DMS114 treated with DMSO at 0.1 percent for 48 hours (cell line): Measurements from ENCODE around the gene PDLIM5.

Experiments used
- DNase-seq: peaks from one replicate; lab custom pipeline; 2025; ENCODE audit not compliant: unreplicated experiment; lab: John Stamatoyannopoulos, UW

Gene PDLIM5

GRCh38 chr4:94525993-94526728 is 74.4 kb downstream of the PDLIM5 start:
- DNase-seq = no peak

- DNase-seq = no peak
Observed at GRCh38 chr4:94527556-94528233, 76.0 kb downstream of the PDLIM5 start.

- DNase-seq = no peak
Observed at GRCh38 chr4:94528792-94529451, 77.2 kb downstream of the PDLIM5 start.

- no peak for DNase-seq
Observed at GRCh38 chr4:94530073-94530472, 78.3 kb downstream of the PDLIM5 start.

GRCh38 chr4:94531991-94532789 is 80.4 kb downstream of the PDLIM5 start:
- DNase-seq = no peak

GRCh38 chr4:94533405-94534223 is 81.9 kb downstream of the PDLIM5 start:
- no peak for DNase-seq

- DNase-seq = no peak
Observed at GRCh38 chr4:94534401-94535312, 82.9 kb downstream of the PDLIM5 start.

- DNase-seq = no peak
Observed at GRCh38 chr4:94536049-94536448, 84.3 kb downstream of the PDLIM5 start.

- no peak for DNase-seq
Observed at GRCh38 chr4:94536649-94537469, 85.1 kb downstream of the PDLIM5 start.

GRCh38 chr4:94537921-94538628 is 86.3 kb downstream of the PDLIM5 start:
- no peak for DNase-seq

- no peak for DNase-seq
Observed at GRCh38 chr4:94540476-94540875, 88.7 kb downstream of the PDLIM5 start.

GRCh38 chr4:94544811-94545210 is 93.1 kb downstream of the PDLIM5 start:
- DNase-seq = no peak

GRCh38 chr4:94545296-94545695 is 93.6 kb downstream of the PDLIM5 start:
- DNase-seq = no peak

GRCh38 chr4:94546949-94547348 is 95.2 kb downstream of the PDLIM5 start:
- no peak for DNase-seq

GRCh38 chr4:94548571-94548970 is 96.8 kb downstream of the PDLIM5 start:
- no peak for DNase-seq

- no peak for DNase-seq
Observed at GRCh38 chr4:94550352-94550751, 98.6 kb downstream of the PDLIM5 start.

GRCh38 chr4:94550851-94551250 is 99.1 kb downstream of the PDLIM5 start:
- DNase-seq = no peak
